ENCODE measurements around the gene PRDM11.

- TF ChIP-seq CTCF (IDR thresholded peaks at IDR 0.05; ENCODE audit: borderline replicate concordance, extremely low read depth, low read length, poor library complexity, severe bottlenecking), result no peak
- TF ChIP-seq EZH2 (IDR thresholded peaks at IDR 0.05; ENCODE audit: borderline replicate concordance, low read depth, low read length, severe bottlenecking), result no peak
These were observed 8.7 kb downstream of the PRDM11 start for GRCh38 chr11:45155058-45155551.

All from DND-41 (cell line).